Activated CD8-positive, alpha-beta memory T cell treated with anti-CD3 and anti-CD28 coated beads, Interleukin-2, amount 10 ng/mL, durations not matched to agents 7 days and 5 days (primary cell): ENCODE measurements around the gene ZKSCAN3. TPM values are rescaled to one million over a fixed set of nuclear protein-coding genes. Genes with fewer than 3 reads are reported as not detected.
A peak's percentile ranks its signal among the peaks of the same experiment; 100 is the strongest.
"Not testable (repeated sequence)": the region's sequence is repeated elsewhere in the genome, so short reads cannot be mapped to it uniquely, and the experiment has no call there.

ENCODE experiments used
- ATAC-seq: fragments of 150-1000 bp; cut with Tn5 transposase; one replicate; pipeline ENCODE4 v1.10.0; 2021; ENCODE audit warnings: moderate library complexity
- CTCF ChIA-PET: fragments of 350-600 bp; sonication (Branson Sonifier 250); formaldehyde crosslinking; loops from one replicate; lab custom pipeline; 2021; ENCODE audit warnings: antibody characterized with exemption; lab: Charles Lee
- DNase-seq: peaks from one replicate; pipeline ENCODE4 v3.0.0-alpha.2; 2020
- H3K27ac Mint-ChIP-seq: one replicate; pipeline ENCODE4 v1.8.0; 2021; ENCODE audit warnings: mild to moderate bottlenecking, mixed read lengths
- H3K27me3 Mint-ChIP-seq: one replicate; pipeline ENCODE4 v1.8.0; 2021; ENCODE audit warnings: mixed read lengths
- H3K36me3 Mint-ChIP-seq: one replicate; pipeline ENCODE4 v1.8.0; 2021; ENCODE audit warnings: mild to moderate bottlenecking, mixed read lengths
- H3K4me1 Mint-ChIP-seq: one replicate; pipeline ENCODE4 v1.8.0; 2021; ENCODE audit warnings: mixed read lengths
- H3K4me3 Mint-ChIP-seq: one replicate; pipeline ENCODE4 v1.8.0; 2021; ENCODE audit warnings: mild to moderate bottlenecking, moderate library complexity, mixed read lengths
- H3K9me3 Mint-ChIP-seq: one replicate; pipeline ENCODE4 v1.8.0; 2022; ENCODE audit warnings: low read depth, mixed read lengths
- total RNA-seq, 2 experiments: library from RNA; stranded (reverse); gene quantifications; one replicate each; pipeline ENCODE4 v1.2.3, GENCODE V29; 2021

Gene ZKSCAN3
- total RNA-seq, 2 experiments from 2014 or later = 4.1 to 5.5 TPM

- peaks cover 40% of the 10 kb centered on the region for H3K36me3 Mint-ChIP-seq
- peaks cover 44% of the 10 kb centered on the region for H3K4me1 Mint-ChIP-seq
- H3K9me3 Mint-ChIP-seq = peaks cover 3% of the 10 kb centered on the region
- CTCF ChIA-PET = interaction anchor here (0.8 to 0.9 kb wide), 2 partner anchors 133 to 258 kb away, joined by 3 to 4 read pairs; partner anchors contain the start of genes ZKSCAN8 and ZSCAN26
- ATAC-seq = peak; percentile 93
- peak within 1 kb of the TSS; percentile 92 for H3K27ac Mint-ChIP-seq
- peaks cover 26% of the 10 kb centered on the region for H3K27me3 Mint-ChIP-seq
- DNase-seq = peak; percentile 90
- H3K4me3 Mint-ChIP-seq = peak within 1 kb of the TSS; percentile 87
Measured at GRCh38 chr6:28399350-28400121, 49.8 kb downstream of the ZKSCAN3 start, which contains the start of gene ZSCAN12. TSS of gene ZSCAN12 (minus strand) at chr6:28399747. CDS start at chr6:28398405, 1,342 bp downstream.

GRCh38 chr6:28400122-28400451, 50.3 kb downstream of the ZKSCAN3 start:
- CTCF ChIA-PET = no interaction called here
- Mint-ChIP-seq H3K9me3 (peaks cover 3% of the 10 kb centered on the region), H3K27ac (peak overlapping the region; percentile 92), H3K27me3 (peaks cover 28% of the 10 kb centered on the region), H3K4me3 (peak overlapping the region; percentile 87), H3K4me1 (peaks cover 41% of the 10 kb centered on the region), H3K36me3 (peaks cover 37% of the 10 kb centered on the region)
- no peak for ATAC-seq
- DNase-seq = no peak

GRCh38 chr6:28401172-28401571, 51.4 kb downstream of the ZKSCAN3 start:
- DNase-seq (no peak), ATAC-seq (no peak)
- Mint-ChIP-seq H3K4me3 (no peak overlapping the region), H3K4me1 (peaks cover 34% of the 10 kb centered on the region), H3K27ac (no peak overlapping the region), H3K9me3 (peaks cover 3% of the 10 kb centered on the region), H3K36me3 (peaks cover 26% of the 10 kb centered on the region), H3K27me3 (peaks cover 34% of the 10 kb centered on the region)
- CTCF ChIA-PET = no interaction called here

GRCh38 chr6:28402197-28402596, 52.5 kb downstream of the ZKSCAN3 start:
- H3K27ac Mint-ChIP-seq = no peak overlapping the region
- peaks cover 16% of the 10 kb centered on the region for H3K36me3 Mint-ChIP-seq
- ATAC-seq (no peak), DNase-seq (no peak)
- peaks cover 3% of the 10 kb centered on the region for H3K9me3 Mint-ChIP-seq
- H3K4me3 Mint-ChIP-seq = no peak overlapping the region
- H3K4me1 Mint-ChIP-seq = peaks cover 33% of the 10 kb centered on the region
- H3K27me3 Mint-ChIP-seq = peaks cover 34% of the 10 kb centered on the region
- CTCF ChIA-PET = interaction anchor here (1.1 kb wide), 1 partner anchor 261 kb away, joined by 4 read pairs; no protein-coding TSS in a partner anchor

GRCh38 chr6:28403923-28404322, 54.2 kb downstream of the ZKSCAN3 start:
- CTCF ChIA-PET = not testable (repeated sequence)

GRCh38 chr6:28407401-28407800, 57.7 kb downstream of the ZKSCAN3 start:
- Mint-ChIP-seq H3K4me3 (no peak overlapping the region), H3K9me3 (peaks cover 6% of the 10 kb centered on the region), H3K36me3 (peaks cover 11% of the 10 kb centered on the region), H3K4me1 (peaks cover 31% of the 10 kb centered on the region), H3K27ac (no peak overlapping the region), H3K27me3 (peaks cover 48% of the 10 kb centered on the region)
- no peak for DNase-seq
- CTCF ChIA-PET = interaction anchor here (1.1 kb wide), 1 partner anchor 51 kb away, joined by 3 read pairs; no protein-coding TSS in a partner anchor
- no peak for ATAC-seq

More at GRCh38 chr6:28403923-28404322, 54.2 kb downstream of the ZKSCAN3 start:
- DNase-seq, H3K4me3 Mint-ChIP-seq, ATAC-seq, H3K36me3 Mint-ChIP-seq, H3K9me3 Mint-ChIP-seq, H3K27ac Mint-ChIP-seq: not testable (repeated sequence)
- peaks cover 36% of the 10 kb centered on the region for H3K4me1 Mint-ChIP-seq
- peaks cover 34% of the 10 kb centered on the region for H3K27me3 Mint-ChIP-seq

- peaks cover 11% of the 10 kb centered on the region for H3K36me3 Mint-ChIP-seq
- peaks cover 28% of the 10 kb centered on the region for H3K4me1 Mint-ChIP-seq
- H3K4me3 Mint-ChIP-seq = no peak overlapping the region
- CTCF ChIA-PET = interaction anchor here (1.1 kb wide), 1 partner anchor 52 kb away, joined by 3 read pairs; no protein-coding TSS in a partner anchor
- peaks cover 6% of the 10 kb centered on the region for H3K9me3 Mint-ChIP-seq
- no peak overlapping the region for H3K27ac Mint-ChIP-seq
- H3K27me3 Mint-ChIP-seq = peaks cover 42% of the 10 kb centered on the region
- DNase-seq (no peak), ATAC-seq (no peak)
Measured at GRCh38 chr6:28408076-28408802, 58.5 kb downstream of the ZKSCAN3 start.

- CTCF ChIA-PET = no interaction called here
- Mint-ChIP-seq H3K36me3 (peaks cover 8% of the 10 kb centered on the region), H3K27me3 (peaks cover 35% of the 10 kb centered on the region), H3K4me1 (peaks cover 28% of the 10 kb centered on the region), H3K27ac (no peak overlapping the region), H3K4me3 (no peak overlapping the region), H3K9me3 (peaks cover 4% of the 10 kb centered on the region)
- no peak for ATAC-seq
- DNase-seq = no peak
Measured at GRCh38 chr6:28410767-28411166, 61.0 kb downstream of the ZKSCAN3 start.

GRCh38 chr6:28413681-28414080, 63.9 kb downstream of the ZKSCAN3 start:
- DNase-seq (no peak), ATAC-seq (no peak)
- Mint-ChIP-seq H3K27ac (no peak overlapping the region), H3K36me3 (peaks cover 8% of the 10 kb centered on the region), H3K27me3 (peaks cover 38% of the 10 kb centered on the region), H3K9me3 (peaks cover 4% of the 10 kb centered on the region), H3K4me1 (peaks cover 3% of the 10 kb centered on the region), H3K4me3 (no peak overlapping the region)
- CTCF ChIA-PET = no interaction called here

Other genes with a start within 250 kb of the ZKSCAN3 start
- gene ZSCAN16, start 225.3 kb upstream of the ZKSCAN3 start, total RNA-seq = 1 to 10 TPM; 4.6 to 7.5 TPM
- gene ZKSCAN8, start 208.1 kb upstream of the ZKSCAN3 start, total RNA-seq = 10 to 100 TPM; 21.4 to 21.8 TPM
- gene ZSCAN9, start 124.7 kb upstream of the ZKSCAN3 start, total RNA-seq = 10 to 100 TPM in 1 of 2 experiments, 1 to 10 TPM in 1; 7.0 to 11.6 TPM
- gene ZKSCAN4, start 97.7 kb upstream of the ZKSCAN3 start, total RNA-seq = 1 to 10 TPM; 5.7 to 6.1 TPM
- under 1 TPM in 1 of 2 experiments, not detected in 1; 0.26 TPM for gene NKAPL, start 90.7 kb upstream of the ZKSCAN3 start, total RNA-seq
- 10 to 100 TPM in 1 of 2 experiments, 1 to 10 TPM in 1; 7.8 to 11.7 TPM for gene ZSCAN26, start 82.8 kb upstream of the ZKSCAN3 start, total RNA-seq
- gene PGBD1, start 68.4 kb upstream of the ZKSCAN3 start, total RNA-seq = 1 to 10 TPM; 3.9 to 4.2 TPM
- gene ZSCAN31, start 13.8 kb upstream of the ZKSCAN3 start, total RNA-seq = 1 to 10 TPM; 1.0 to 1.7 TPM
- gene ZSCAN12, start 49.8 kb downstream of the ZKSCAN3 start, total RNA-seq = 1 to 10 TPM; 7.1 to 7.9 TPM
- under 1 TPM; 0.44 to 0.56 TPM for gene ZSCAN23, start 93.5 kb downstream of the ZKSCAN3 start, total RNA-seq
- gene GPX6, start 165.8 kb downstream of the ZKSCAN3 start, total RNA-seq = not detected
- not detected for gene GPX5, start 175.9 kb downstream of the ZKSCAN3 start, total RNA-seq